ENCODE measurements around the gene ARID1B.

ARID1B gene

DNA sequence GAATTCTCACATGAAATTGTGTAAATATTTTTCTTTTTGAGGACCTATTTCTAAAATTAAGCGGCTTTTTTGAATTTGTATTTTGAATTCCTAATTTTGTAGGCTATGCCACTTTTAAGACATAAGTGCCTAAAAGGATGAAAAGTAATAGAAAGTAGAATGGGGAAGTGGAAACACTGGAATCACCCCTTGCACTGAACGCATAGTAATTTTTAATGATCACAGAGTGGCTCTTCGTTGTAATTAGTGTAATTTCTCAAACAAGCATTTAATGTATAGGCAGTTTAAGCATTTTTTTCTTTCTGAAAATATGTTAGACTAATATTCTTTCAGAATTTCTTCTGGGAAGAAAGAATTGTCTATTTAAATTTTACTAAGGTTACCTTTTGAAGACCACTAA, 73.2 kb downstream of the ARID1B start:
- DNase-seq (ENCODE audit: low spot score), result no peak
- TF ChIP-seq, protein P1, sequence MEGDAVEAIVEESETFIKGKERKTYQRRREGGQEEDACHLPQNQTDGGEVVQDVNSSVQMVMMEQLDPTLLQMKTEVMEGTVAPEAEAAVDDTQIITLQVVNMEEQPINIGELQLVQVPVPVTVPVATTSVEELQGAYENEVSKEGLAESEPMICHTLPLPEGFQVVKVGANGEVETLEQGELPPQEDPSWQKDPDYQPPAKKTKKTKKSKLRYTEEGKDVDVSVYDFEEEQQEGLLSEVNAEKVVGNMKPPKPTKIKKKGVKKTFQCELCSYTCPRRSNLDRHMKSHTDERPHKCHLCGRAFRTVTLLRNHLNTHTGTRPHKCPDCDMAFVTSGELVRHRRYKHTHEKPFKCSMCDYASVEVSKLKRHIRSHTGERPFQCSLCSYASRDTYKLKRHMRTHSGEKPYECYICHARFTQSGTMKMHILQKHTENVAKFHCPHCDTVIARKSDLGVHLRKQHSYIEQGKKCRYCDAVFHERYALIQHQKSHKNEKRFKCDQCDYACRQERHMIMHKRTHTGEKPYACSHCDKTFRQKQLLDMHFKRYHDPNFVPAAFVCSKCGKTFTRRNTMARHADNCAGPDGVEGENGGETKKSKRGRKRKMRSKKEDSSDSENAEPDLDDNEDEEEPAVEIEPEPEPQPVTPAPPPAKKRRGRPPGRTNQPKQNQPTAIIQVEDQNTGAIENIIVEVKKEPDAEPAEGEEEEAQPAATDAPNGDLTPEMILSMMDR (IDR thresholded peaks at IDR 0.05; ENCODE audit: borderline replicate concordance, control extremely low read depth, extremely low read depth, insufficient read depth, missing control alignments), result no peak
- in situ Hi-C loops (cut with MboI; ENCODE audit: low sequenced_read_pairs, unreplicated experiment), result no loop called here

DNA sequence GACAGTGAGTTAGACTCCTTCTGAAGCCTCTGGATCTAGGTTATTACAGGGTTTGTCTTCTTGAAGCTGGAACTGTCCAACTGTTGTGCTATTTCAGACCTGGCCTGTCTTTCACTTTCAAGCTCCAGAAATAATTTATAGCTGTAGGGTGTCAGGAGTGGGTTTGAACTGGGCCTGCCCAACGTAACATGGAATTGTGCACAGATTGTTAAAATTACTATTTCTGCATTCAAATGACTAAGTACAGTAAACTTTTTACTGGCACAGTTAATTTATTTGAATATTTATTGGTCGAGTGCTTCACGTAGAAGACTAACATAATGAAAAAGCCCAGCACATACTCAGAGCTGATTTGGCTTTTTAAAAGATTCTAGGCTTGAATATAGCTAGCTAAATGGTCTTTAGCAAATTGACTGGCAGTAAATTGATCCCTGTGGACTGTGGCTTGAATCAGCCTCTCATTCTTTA, 74.3 kb downstream of the ARID1B start:
- no peak for DNase-seq (ENCODE audit: low spot score)
- in situ Hi-C loops (cut with MboI; ENCODE audit: low sequenced_read_pairs, unreplicated experiment), result no loop called here
- TF ChIP-seq, protein P1 (IDR thresholded peaks at IDR 0.05; ENCODE audit: borderline replicate concordance, control extremely low read depth, extremely low read depth, insufficient read depth, missing control alignments), result no peak

DNA sequence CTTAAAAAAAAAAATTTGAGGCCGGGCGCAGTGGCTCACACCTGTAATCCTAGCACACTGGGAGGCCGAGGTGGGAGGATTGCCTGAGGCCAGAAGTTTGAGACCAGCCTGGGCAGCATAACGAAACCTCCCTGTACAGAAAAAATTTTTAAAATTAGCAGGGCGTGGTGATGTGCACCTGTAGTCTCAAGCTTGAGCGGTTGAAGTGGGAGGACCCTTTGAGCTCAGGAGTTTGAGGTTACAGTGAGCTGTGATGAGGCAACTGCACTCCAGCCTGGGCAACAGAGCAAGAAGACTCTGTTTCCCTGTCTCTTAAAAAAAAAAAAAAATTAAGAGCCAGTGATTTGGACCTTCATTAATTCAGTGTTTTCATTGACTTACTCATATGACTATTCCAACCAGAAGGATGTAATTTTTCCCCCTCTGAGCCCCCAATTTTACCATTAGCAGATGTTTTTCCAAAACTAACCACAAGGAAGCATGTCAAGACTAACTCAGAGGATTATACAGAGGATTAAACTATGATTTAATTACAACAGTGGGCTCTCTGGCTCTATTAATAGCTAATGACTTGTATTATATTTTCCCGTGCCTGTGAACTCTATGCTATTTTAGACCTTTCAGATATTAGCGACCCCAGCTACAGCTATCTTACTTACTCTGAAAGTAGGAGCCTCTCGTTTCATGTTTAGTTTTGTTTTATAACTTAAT, 75.1 kb downstream of the ARID1B start:
- TF ChIP-seq, protein P1 (IDR thresholded peaks at IDR 0.05; ENCODE audit: borderline replicate concordance, control extremely low read depth, extremely low read depth, insufficient read depth, missing control alignments), result no peak
- in situ Hi-C loops (cut with MboI; ENCODE audit: low sequenced_read_pairs, unreplicated experiment), result no loop called here
- DNase-seq (ENCODE audit: low spot score), result no peak

DNA sequence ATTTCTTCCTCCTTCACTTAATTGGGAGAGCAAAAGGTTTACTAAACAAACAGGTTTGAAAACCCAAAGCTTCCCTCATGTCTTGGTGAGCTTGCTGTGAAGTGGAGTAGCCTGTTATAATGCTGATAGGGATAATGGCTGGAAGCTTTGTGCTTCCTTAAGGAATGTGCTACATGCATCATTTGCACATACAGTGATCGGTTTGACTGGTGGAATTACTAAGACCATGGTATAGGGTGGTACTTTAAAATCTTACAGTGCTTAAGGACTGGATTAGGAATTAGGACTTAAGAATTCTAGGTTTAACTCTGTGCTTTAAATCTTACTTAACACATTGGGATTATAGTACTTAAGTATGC, 75.7 kb downstream of the ARID1B start:
- no peak for DNase-seq (ENCODE audit: low spot score)

DNA sequence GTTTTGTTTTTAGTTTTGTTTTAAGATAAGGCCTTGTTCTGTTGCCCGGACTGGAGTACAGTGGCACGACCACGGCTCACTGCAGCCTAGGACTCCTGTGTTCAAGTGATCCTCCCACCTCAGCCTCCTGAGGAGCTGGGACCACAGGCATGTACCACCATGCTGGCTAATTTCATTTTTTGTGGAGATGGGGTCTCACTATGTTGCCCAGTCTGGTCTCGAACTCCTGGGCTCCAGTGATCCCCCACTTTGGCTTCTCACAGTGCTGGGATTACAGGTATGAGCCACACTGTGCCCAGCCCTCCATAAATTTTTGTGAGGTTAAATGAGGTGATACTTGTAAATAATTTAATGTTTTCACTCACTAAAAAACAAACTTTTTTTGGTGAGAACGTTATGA, 76.6 kb downstream of the ARID1B start:
- DNase-seq (ENCODE audit: low spot score), result no peak
- TF ChIP-seq, protein P1 (IDR thresholded peaks at IDR 0.05; ENCODE audit: borderline replicate concordance, control extremely low read depth, extremely low read depth, insufficient read depth, missing control alignments), result no peak
- in situ Hi-C loops (cut with MboI; ENCODE audit: low sequenced_read_pairs, unreplicated experiment), result no loop called here

More for the DNA sequence above, 75.7 kb downstream of the ARID1B start:
- in situ Hi-C loops (cut with MboI; ENCODE audit: low sequenced_read_pairs, unreplicated experiment), result no loop called here
- TF ChIP-seq, protein P1 (IDR thresholded peaks at IDR 0.05; ENCODE audit: borderline replicate concordance, control extremely low read depth, extremely low read depth, insufficient read depth, missing control alignments), result no peak

DNA sequence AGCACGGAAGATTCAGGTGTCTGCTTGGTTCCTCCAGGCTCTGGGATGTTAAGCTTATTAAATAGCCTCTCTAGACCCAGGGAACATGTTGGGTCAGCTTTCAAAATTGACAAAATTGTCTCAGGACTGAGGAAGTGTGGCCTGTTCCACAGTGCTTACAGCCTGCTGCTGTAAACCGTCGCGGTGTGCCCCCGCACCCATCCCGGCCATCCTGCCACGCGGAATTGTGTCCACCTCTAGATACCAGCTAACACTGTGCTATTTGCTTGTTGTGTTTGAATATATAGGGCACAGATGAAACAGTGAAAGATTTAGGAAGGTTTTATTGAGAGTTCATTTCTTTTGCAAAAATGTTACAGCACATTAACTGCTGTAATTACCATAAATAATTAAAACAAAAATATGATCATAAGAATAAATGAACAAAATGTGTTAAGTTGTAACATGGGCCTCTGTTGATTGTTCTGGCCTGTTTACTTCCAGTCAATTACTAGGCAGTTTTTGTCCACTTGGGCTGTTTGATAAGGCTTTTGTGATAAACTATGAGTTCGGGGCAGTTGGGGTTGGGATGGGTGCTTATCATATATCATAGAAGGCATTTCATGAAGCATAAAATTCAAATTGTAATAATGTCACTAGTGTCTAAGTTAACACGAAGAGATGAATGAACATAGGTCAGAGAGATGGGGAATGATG, 77.4 kb downstream of the ARID1B start:
- TF ChIP-seq, protein P1 (IDR thresholded peaks at IDR 0.05; ENCODE audit: borderline replicate concordance, control extremely low read depth, extremely low read depth, insufficient read depth, missing control alignments), result no peak
- no peak for DNase-seq (ENCODE audit: low spot score)
- in situ Hi-C loops (cut with MboI; ENCODE audit: low sequenced_read_pairs, unreplicated experiment), result no loop called here
